GM21717 (cell line): ENCODE measurements around the gene GALM.
"Not testable (repeated sequence)": the region's sequence is repeated elsewhere in the genome, so short reads cannot be mapped to it uniquely, and the experiment has no call there.

Experiments
- ATAC-seq: cut with Tn5 transposase; IDR thresholded peaks from one replicate; pipeline ENCODE4 v1.9.1; 2021; ENCODE audit warnings: mild to moderate bottlenecking, moderate library complexity; ENCODE audit not compliant: unreplicated experiment

The GALM gene

DNA sequence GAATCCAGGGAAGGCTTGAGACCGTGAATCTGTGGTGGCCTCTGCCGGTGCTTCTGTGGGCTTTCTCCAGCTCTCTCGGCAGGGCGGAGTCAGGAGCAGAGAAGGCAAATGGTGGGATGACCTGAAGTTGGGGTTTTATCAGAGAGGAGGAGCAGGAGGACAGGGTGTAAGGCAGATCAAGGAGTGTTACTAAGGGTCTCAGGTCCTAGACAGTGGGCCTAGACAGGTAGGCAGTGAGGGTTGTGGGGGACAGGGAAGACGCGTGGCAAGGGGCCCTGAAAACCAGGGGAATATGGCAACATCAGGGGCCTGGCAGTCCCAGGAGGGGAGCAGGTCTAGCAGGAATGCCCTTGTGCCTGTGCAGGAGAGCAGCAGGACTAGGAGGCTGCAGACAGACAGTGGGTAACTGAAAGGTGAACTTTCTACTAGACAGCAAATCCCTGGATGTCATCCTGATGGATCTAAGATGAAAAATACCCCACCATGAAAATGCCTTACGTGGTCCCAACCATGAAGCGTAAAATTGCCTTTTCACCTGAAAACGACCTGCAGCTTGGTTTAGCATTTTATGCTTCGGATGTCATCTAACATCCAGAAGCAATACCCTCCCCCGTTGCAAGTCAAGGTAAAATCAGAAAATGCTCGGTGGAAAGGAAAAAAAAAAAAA lies 43.1 kb downstream of the GALM start:
- ATAC-seq, result no peak

DNA sequence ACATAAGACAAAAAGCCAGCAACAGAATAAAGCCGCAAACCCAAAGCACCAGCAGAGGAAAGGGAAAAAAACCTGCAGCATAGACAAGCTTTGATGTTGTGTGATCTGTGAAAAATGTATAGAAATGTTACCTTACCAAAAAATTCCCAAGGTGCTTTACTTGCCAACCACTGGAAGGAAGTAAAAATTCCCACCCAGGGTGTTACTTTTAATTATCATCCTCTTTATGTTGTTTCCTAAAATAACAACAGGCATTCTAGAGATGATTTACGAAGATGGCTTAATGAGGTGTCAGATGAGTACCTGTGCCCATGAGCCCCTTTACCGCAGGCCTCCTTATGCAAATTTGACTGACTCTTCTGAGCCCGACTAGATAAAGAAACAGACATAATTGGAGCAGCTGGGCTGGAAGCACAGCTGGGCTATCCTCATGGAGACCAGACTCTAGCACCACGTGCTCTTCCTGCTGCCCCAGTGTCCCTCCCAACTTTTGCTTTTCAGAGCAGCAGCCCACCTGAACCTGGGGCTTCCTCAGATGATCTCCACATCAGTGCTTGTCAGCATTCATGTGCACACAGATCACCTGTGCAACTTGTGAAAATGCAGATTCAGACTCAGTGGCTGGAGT lies 43.8 kb downstream of the GALM start:
- peak; percentile 64 for ATAC-seq

GRCh38 chr2:38711558-38711957 lies 45.6 kb downstream of the GALM start:
- no peak for ATAC-seq

GRCh38 chr2:38712413-38712812 lies 46.5 kb downstream of the GALM start:
- ATAC-seq, result no peak

GRCh38 chr2:38712871-38713270 lies 47.0 kb downstream of the GALM start:
- ATAC-seq, result no peak

DNA sequence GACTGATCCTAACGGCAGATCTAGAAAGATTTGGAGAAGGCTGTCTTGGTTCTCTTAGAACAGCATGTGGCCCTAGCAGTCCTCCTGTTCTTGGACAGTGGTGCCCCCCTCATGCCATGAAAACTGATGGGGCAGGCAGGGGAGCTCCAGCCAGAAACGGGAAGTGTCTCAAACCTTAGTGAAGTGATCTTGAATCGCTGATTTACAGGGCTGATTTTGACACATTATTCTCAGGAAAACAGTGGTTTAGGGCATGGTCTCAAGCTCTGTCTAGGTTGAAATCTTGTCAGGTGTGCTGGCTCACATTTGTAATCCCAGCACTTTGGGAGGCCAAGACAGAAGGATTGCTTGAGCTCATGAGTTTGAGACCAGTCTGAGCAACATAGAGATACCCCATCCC lies 47.4 kb downstream of the GALM start:
- no peak for ATAC-seq

DNA sequence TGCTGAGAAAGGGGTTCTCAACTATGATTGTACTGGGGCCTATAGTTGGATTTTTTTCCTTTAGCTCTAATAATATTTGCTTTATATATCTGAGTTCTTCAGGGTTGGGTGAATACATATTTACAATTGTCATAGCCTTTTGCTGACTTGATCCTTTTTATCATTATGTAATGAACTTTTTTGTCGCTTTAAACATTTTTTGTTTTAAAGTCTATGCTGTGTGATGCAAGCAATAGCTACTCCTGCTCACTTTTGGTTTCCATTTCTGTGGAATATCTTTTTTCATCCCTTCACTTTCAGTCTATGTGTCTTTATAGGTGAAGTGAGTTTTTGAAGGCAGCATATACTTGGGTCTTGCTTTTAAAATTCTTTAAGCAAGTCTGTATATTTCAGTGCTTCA lies 49.0 kb downstream of the GALM start:
- ATAC-seq, result not testable (repeated sequence)

GRCh38 chr2:38716185-38716584 lies 50.3 kb downstream of the GALM start:
- ATAC-seq, result no peak

DNA sequence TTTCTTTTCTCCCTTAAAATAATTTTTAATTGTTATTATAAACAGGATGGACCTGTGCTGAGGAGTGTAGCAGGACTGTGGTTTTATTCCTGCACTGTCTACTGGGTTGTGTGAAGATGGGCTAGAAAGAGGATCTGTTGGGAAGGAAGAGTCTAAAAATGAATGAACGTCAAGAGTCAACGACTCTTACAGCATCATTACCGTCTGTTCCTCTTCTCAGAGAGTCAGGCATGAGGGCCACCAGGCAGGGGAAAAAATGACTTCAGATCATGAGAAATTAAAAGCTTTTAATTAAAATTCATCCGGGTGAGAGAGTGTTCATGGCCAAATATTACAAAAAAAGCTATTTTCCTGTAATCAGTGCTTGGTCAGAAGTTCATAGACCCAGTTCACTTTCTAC lies 52.7 kb downstream of the GALM start:
- ATAC-seq, result no peak

GRCh38 chr2:38719706-38720105 lies 53.8 kb downstream of the GALM start:
- no peak for ATAC-seq

DNA sequence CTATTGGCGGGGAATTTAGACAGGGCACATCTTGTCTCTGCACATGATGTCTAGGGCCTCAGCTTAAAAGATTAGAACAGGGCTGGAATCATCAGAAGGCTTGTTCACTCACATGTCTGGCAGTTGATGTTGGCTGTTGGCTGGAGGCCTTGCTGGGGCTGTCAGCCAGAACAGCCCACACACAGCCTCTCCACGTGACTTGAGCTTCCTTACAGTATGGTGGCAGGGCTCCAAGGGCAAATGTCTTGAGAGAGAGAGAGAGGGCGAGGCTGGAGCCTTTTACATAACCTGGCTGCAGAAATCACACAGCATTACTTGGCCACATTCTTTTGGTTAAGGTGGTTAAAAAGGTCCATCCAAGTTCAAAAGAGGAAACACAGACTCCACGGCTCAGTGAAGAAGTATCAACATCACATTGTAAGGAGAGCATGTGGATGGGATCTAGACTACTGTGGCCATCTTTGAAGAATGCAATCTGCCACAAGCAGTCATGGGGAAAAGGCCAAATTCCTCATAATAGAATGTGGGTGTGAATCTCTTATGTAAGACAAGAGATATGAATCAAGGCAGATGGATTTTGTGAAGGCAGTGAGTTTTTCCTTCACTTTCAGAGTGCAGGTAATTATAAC lies 54.8 kb downstream of the GALM start:
- no peak for ATAC-seq

- peak; percentile 60 for ATAC-seq
Measured at GRCh38 chr2:38722271-38723061, 56.6 kb downstream of the GALM start.

- ATAC-seq, result peak; percentile 53
Measured at GRCh38 chr2:38723173-38723572, 57.3 kb downstream of the GALM start.

DNA sequence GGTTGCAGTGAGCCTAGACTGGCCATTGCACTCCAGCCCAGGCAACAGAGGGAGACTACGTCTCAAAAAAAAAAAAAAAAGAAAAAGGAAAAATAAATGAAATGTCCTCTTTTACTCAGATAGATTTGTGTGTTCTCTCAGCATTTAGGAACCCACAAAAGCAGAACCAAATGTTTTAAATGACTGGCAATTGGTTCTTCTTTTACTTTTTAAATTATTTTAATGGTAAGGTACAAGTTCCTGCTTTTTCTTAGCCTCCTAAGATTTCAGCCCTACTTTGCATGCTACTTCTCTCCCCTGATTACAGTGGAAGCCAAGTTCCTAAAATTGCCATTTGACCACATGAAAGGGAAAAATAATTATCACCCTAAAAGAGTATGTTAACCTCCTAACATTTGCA lies 61.7 kb downstream of the GALM start:
- no peak for ATAC-seq

DNA sequence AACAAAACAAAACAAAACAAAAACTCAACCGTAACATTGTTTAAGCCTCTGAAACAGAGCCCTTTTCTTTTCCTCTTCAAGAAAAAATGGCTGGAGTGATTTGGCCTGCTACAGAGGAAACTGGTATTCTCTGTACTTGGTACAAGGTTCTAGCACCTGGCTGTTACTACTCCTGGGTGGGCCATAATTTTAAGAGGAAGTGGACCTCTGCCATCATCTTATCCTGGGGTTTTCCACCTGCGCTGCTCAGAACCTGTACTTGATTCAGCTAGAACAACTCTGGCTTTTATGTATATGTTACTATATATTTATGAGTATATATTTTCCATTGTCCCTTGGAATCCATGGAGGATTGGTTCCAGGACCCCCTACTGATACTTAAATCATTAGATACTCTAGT lies 62.8 kb downstream of the GALM start:
- ATAC-seq, result no peak

- no peak for ATAC-seq
Measured at GRCh38 chr2:38731090-38731489, 65.2 kb downstream of the GALM start.

GRCh38 chr2:38731684-38732221 lies 65.8 kb downstream of the GALM start:
- no peak for ATAC-seq

DNA sequence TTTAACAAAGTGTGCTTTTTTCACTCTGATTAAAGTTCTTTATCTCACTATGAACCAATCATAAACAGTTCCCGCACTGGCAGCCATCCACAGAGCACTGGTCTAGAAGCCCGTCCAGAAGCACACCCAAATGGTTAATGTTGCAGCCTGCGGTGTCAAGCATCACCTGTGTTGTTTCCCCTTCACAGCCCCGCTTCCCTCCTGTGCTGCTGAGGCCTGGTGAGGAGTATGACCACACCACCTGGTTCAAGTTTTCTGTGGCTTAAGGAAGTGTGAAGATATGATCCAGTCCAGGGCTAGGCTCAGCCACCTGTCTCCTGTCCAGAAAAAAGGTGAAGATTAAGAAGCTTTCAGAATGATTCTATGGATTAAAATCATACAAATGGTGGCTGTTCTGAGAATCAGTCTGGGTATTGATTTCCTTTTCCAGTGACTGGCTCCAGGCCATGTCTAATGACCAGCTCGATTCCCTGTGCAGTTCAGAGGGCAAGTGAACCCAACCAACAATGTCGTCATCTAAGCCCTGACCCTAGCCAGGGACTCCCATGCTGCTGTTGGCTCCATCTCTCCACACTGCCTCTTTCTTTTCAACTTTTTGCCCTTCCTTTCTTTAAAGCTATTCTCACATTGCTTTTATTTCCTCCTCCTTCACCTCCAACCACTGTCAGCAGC lies 67.5 kb downstream of the GALM start:
- ATAC-seq, result no peak

- ATAC-seq, result no peak
Measured at GRCh38 chr2:38734299-38735058, 68.6 kb downstream of the GALM start.

- ATAC-seq, result no peak
Measured at GRCh38 chr2:38735999-38736320, 70.0 kb downstream of the GALM start.
